ENCODE results near the gene ZNF560. TPM values are rescaled to one million over a fixed set of nuclear protein-coding genes. Genes with fewer than 3 reads are reported as not detected.

The ZNF560 gene
- total and polyA plus RNA-seq, 7 donors = not detected

DNA sequence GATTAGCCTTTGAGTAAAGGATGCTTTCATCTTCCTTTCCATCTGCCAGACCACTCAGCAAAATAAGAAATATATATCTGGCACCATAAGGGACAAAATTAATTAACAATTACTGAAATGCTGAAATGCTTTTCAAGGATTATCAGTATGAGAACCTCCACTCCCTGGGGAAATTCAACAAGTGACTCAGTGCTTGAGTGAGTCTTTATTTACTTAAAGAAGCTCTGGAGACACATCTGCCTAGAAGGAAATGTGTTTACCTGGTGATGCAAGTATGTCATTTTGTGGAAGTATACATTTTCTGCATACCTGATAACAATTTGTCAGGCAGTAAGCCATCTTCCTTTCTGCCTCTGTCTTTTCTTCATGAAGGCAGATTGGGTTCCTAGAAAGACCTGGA lies 23.4 kb downstream of the ZNF560 start:
- H3K27me3 ChIP-seq = no peaks in the 10 kb centered on the region
- no peak overlapping the region for H3K4me3 ChIP-seq
- peaks cover 0 to 11% (median 8%) of the 10 kb centered on the region in 4 donors for H3K9me3 ChIP-seq
- TF ChIP-seq EP300 (IDR thresholded peaks at IDR 0.05) (no peak), POLR2A (IDR thresholded peaks at IDR 0.05) (no peak)
- H3K4me1 ChIP-seq = no peaks in the 10 kb centered on the region
- H3K36me3 ChIP-seq = no peaks in the 10 kb centered on the region
- intact Hi-C loops (cut with DNase I) = no loop called here
- no peak for DNase-seq
- no peak overlapping the region for H3K27ac ChIP-seq

DNA sequence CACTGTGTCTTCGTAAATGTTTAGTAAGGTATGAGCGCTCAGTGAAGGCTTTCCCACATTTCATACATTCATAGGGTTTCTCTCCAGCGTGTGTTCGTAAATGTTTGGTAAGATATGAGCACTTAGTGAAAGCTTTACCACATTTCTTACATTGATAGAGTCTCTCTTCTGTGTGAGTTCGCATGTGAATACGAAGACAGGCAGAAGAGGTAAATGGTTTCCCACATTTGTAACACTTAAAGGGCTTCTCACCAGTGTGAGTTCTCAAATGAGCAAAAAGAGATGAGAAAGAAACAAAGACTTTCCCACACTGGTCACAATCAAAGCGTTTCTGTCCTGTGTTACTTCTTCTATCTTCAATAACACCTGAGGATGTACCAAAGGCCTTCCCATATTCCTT lies 31.3 kb downstream of the ZNF560 start:
- intact Hi-C loops (cut with DNase I) = no loop called here
- H3K9me3 ChIP-seq = peaks cover 0 to 41% (median 17%) of the 10 kb centered on the region in 4 donors
- TF ChIP-seq EP300 (IDR thresholded peaks at IDR 0.05) (no peak), POLR2AphosphoS5 (IDR thresholded peaks at IDR 0.05) (no peak), POLR2A (IDR thresholded peaks at IDR 0.05) (no peak)
- TF ChIP-seq, protein P1, sequence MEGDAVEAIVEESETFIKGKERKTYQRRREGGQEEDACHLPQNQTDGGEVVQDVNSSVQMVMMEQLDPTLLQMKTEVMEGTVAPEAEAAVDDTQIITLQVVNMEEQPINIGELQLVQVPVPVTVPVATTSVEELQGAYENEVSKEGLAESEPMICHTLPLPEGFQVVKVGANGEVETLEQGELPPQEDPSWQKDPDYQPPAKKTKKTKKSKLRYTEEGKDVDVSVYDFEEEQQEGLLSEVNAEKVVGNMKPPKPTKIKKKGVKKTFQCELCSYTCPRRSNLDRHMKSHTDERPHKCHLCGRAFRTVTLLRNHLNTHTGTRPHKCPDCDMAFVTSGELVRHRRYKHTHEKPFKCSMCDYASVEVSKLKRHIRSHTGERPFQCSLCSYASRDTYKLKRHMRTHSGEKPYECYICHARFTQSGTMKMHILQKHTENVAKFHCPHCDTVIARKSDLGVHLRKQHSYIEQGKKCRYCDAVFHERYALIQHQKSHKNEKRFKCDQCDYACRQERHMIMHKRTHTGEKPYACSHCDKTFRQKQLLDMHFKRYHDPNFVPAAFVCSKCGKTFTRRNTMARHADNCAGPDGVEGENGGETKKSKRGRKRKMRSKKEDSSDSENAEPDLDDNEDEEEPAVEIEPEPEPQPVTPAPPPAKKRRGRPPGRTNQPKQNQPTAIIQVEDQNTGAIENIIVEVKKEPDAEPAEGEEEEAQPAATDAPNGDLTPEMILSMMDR (IDR thresholded peaks at IDR 0.05) = no peak
- no peaks in the 10 kb centered on the region for H3K36me3 ChIP-seq
- H3K4me1 ChIP-seq = no peaks in the 10 kb centered on the region
- H3K27me3 ChIP-seq = no peaks in the 10 kb centered on the region
- no peak for DNase-seq
- 94 to 95% methylated on average over 7 of the region's 7 CpGs for WGBS, 2 donors
- H3K4me3 ChIP-seq = no peak overlapping the region
- H3K27ac ChIP-seq = no peak overlapping the region

GRCh38 chr19:9461938-9462337 lies 36.5 kb downstream of the ZNF560 start:
- Histone ChIP-seq H3K27me3 (no peaks in the 10 kb centered on the region), H3K4me1 (no peaks in the 10 kb centered on the region), H3K36me3 (no peaks in the 10 kb centered on the region), H3K9me3 (peaks cover 0 to 34% (median 21%) of the 10 kb centered on the region in 4 donors), H3K27ac (no peak overlapping the region), H3K4me3 (no peak overlapping the region)
- 87 to 94% methylated on average over 4 of the region's 4 CpGs for WGBS, 2 donors
- intact Hi-C loops (cut with DNase I) = no loop called here
- DNase-seq = no peak
- no peak for TF ChIP-seq POLR2AphosphoS5 (IDR thresholded peaks at IDR 0.05)
- TF ChIP-seq POLR2A (IDR thresholded peaks at IDR 0.05) = no peak
- TF ChIP-seq, protein P1 (IDR thresholded peaks at IDR 0.05) = no peak
- no peak for TF ChIP-seq EP300 (IDR thresholded peaks at IDR 0.05)

DNA sequence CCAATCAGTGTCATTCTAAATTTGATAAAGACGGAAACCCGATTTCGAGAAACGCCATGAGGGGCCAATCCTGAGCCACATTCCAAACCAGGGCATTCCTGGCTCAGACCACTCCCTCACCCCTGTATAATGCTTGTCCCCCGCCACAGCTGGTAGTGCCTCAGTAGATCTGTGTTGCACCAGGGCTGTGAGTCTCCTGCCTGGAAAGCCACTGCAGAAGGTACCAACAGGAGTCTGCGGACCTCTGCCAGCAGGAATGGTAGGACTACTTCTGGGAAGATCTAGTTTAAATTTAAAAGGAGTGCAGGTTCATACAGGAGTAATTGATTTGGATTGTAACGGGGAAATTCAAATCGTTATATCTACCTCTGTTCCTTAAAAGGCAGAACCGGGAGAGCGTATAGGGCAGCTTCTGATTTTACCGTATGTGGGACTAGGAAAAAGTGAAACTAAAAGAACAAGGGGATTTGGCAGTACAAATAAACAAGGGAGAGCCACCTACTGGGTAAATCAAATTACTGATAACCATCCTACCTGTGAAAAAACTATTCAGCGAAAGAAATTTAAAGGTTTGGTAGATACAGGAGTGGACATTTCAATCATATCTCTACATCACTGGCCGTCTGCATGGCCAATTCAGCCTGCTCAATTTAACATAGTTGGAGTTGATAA lies 42.3 kb downstream of the ZNF560 start:
- Histone ChIP-seq H3K27me3 (no peaks in the 10 kb centered on the region), H3K27ac (no peak overlapping the region), H3K4me3 (no peak overlapping the region), H3K36me3 (no peaks in the 10 kb centered on the region), H3K4me1 (no peaks in the 10 kb centered on the region), H3K9me3 (peaks cover 10 to 41% (median 34%) of the 10 kb centered on the region in 4 donors)
- intact Hi-C loops (cut with DNase I) = no loop called here
- no peak for DNase-seq
- WGBS, 2 donors = 74 to 82% methylated on average over 13 of the region's 13 CpGs
- TF ChIP-seq EP300 (IDR thresholded peaks at IDR 0.05) (no peak), POLR2AphosphoS5 (IDR thresholded peaks at IDR 0.05) (no peak), POLR2A (IDR thresholded peaks at IDR 0.05) (no peak)
- TF ChIP-seq, protein P1 (IDR thresholded peaks at IDR 0.05) = no peak

DNA sequence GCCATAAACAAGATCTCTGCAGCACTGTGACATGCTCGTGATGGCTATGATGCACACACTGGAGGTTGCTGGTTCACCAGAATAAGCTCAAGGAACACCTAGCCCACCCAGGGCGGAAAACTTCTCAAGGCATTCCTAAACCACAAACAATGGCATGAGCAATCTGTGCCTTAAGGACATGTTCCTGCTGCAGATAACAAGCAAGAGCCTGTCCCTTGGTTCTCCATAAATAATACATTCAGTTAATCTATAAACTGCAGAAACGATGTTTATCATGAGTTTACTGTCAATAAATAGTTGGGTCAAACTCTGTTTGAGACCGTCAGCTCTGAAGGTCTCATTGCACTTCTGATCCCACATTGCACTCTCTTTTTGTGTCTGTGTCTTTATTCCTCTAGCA lies 44.5 kb downstream of the ZNF560 start:
- TF ChIP-seq POLR2A (IDR thresholded peaks at IDR 0.05) = no peak
- no peak for TF ChIP-seq EP300 (IDR thresholded peaks at IDR 0.05)
- TF ChIP-seq, protein P1 (IDR thresholded peaks at IDR 0.05) = no peak
- no peak for TF ChIP-seq POLR2AphosphoS5 (IDR thresholded peaks at IDR 0.05)
- Histone ChIP-seq H3K4me3 (no peak overlapping the region), H3K4me1 (no peaks in the 10 kb centered on the region), H3K27me3 (no peaks in the 10 kb centered on the region), H3K36me3 (no peaks in the 10 kb centered on the region), H3K9me3 (peaks cover 17 to 56% (median 39%) of the 10 kb centered on the region in 4 donors), H3K27ac (no peak overlapping the region)
- 88 to 92% methylated on average over 4 of the region's 4 CpGs for WGBS, 2 donors
- intact Hi-C loops (cut with DNase I) = no loop called here
- DNase-seq = no peak
